OCI-LY7 (cell line): ENCODE data around the gene KDM3A.

ENCODE experiments used
- CTCF ChIP-seq: fragments of 200-600 bp; sonication (generic); conservative IDR thresholded peaks from 2 replicates; pipeline ENCODE4 v1.5.1; 2014; ENCODE audit warnings: mild to moderate bottlenecking, antibody characterized with exemption, low read length, moderate library complexity, mixed read lengths
- EZH2phosphoT487 ChIP-seq: fragments of 200-600 bp; sonication (generic); IDR thresholded peaks from 2 replicates; pipeline ENCODE4 v1.6.1; 2018; ENCODE audit warnings: low read depth, borderline replicate concordance, mild to moderate bottlenecking, mixed run types, antibody characterized with exemption, low read length, moderate library complexity, mixed read lengths

- no peak for TF ChIP-seq CTCF
- no peak for TF ChIP-seq EZH2phosphoT487
These were observed 82.3 kb downstream of the KDM3A start for GRCh38 chr2:86523491-86523890.
